Superior temporal gyrus (tissue), 1 donor: ENCODE results near the gene JMJD1C.
A peak's percentile ranks its signal among the peaks of the same experiment; 100 is the strongest.

Source experiments
- DNase-seq: peaks from one replicate; pipeline ENCODE4 v3.0.0-alpha.2; 2016; ENCODE audit errors: extremely low spot score

JMJD1C gene

DNA sequence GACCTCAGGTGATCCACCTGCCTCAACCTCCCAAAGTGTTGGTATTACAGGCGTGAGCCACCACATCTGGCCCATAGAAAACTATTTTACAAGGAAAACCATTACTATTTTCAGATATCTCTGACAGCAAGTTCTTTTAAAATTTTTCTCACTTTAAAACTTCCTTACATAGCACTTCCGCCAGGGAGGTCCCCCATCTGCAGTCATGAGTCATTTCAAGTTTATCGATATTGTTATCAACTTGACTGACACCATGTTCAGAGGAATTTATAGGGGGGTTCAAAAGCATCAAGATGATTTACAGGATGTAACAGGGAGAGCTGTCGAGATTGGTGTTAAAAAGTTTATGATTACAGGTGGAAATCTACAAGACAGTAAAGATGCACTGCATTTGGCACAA lies 243.8 kb downstream of the JMJD1C start:
- no peak for DNase-seq

DNA sequence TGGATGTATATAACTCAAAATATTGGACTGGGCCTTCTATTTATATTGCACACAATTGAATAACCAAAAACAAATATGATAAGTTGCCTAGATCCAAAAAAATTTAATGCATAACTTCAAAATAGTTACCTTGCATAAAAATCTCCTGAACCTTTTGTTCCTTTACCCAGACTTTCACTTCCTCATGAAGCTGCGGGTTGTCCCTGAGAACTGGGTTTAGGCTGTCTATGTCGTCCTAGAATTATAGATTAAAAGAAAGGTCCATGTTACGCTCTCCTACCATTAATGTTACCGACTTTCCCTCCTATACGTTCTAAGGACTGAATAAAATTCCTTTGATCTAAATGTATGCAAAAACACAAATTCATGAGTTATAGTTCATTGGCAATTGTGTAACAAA lies 246.0 kb downstream of the JMJD1C start:
- no peak for DNase-seq

DNA sequence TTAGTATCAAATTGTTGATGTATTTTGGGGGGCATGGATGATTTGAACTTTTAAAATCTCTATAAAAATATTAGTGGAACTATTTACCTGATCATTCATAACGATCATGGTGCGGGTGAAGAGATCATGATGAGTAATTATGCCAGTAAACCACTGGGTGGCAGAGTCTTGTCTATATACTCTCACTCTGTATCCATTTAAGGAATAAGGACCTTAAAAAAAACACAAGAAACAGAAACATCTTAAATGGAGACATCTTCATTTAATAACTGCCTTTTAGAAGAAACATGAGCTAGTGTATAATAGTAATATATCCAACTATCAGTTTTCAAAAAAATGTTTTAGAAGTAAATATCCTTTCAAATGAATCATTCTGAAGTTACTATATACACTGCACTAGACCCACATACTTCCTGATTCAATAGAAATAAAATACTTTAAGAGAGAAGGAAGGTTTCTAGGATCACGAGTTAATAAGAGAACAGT lies 248.6 kb downstream of the JMJD1C start:
- peak; percentile 87 for DNase-seq

DNA sequence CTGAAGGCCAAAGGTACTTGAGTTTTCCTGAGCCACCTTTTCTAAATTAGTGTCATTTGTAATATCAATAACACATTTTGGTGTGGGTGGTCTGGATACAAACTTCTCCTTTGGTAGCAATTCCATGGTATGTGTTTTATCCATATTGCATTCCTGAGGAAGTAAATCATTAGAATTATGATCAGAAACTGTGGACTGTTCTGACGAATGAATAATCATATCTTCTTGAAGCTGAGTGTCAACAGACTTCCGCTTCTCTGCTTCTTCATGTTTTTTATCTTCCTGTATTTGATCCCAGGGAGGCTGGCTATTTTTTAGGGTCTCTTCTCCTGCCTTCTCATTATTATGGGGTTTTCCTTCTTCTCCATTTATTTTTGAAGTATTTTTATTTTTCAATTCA lies 251.2 kb downstream of the JMJD1C start:
- no peak for DNase-seq

DNA sequence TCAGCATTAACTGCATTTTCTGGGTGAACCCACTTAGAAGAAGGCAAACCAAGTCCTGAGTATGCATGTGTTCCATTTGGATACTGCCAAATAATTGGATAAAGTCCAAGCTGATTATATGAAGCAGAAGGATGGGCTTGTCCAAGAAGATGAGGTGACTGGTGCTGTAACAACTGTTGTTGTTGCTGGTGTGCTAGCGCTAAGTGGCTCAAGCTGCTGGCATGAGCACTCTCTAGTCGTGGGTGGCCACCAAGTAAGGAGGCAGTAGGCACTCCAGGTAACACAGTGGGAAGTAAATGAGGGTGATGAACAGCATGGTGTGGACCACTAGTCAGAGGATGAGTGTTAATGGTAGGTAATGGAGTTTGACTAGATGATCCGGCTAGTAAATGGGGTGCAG lies 252.3 kb downstream of the JMJD1C start:
- no peak for DNase-seq

DNA sequence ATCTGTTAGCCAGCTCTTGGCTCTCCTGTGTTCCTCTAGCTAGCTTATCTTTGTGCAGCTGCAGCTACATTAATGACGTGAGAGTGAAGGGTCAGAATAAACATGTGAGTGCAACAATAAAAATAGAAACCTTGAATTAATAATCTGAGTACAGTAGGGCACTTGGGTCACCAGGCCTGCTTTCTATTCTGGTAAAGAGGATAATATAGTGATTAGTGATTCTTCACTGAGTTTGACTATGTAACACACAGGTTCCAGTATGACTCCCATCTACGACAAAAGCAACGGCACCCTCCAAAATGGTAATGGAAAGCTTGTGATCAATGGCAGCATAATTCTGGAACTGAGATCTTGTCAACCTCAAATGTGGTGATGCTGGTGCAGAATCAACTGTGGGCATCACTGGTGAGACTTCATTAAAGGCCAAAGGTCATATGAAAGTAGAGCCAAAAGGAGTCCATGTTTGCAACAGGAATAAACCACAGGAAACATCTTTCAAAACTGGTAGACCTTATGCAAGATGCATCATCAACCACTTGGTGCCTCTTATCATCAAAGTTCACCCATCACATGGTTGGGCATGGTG lies 255.1 kb downstream of the JMJD1C start:
- no peak for DNase-seq

DNA sequence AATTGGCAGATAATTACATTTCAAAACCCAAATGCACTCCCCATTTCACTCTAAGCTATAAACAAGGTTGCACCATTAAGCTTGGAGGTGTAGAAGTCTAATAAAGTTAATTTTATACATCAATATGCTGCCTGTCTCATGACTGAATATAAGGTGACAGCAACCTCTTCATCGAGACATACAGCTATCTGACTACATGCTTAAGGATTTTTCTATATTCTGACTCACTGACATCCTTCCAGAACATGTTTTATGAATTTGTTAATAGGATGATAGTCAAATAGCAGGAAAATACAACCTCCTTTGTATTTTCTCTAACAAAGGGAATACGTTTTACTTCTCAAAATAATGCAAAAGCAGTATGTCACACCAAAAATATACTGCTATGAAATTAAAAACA lies 256.1 kb downstream of the JMJD1C start:
- no peak for DNase-seq

DNA sequence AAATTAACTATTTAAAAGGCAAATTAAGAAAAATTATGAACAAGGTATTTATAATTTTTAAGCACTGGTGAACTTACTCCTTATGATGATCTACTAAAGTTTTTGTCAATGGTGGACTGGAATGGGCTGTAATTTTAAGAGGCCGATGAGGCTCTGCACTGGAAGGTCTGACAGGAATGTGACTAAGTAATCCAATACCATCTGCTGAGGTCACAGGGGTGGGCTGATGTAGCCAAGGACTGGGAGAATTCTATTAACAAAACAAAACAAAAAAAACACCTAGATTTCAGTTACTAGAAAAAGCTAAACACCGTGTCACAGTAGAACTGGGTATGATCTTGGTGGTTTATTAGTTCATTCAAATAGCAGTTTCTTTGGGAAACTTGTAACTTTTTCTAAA lies 256.8 kb downstream of the JMJD1C start:
- no peak for DNase-seq

DNA sequence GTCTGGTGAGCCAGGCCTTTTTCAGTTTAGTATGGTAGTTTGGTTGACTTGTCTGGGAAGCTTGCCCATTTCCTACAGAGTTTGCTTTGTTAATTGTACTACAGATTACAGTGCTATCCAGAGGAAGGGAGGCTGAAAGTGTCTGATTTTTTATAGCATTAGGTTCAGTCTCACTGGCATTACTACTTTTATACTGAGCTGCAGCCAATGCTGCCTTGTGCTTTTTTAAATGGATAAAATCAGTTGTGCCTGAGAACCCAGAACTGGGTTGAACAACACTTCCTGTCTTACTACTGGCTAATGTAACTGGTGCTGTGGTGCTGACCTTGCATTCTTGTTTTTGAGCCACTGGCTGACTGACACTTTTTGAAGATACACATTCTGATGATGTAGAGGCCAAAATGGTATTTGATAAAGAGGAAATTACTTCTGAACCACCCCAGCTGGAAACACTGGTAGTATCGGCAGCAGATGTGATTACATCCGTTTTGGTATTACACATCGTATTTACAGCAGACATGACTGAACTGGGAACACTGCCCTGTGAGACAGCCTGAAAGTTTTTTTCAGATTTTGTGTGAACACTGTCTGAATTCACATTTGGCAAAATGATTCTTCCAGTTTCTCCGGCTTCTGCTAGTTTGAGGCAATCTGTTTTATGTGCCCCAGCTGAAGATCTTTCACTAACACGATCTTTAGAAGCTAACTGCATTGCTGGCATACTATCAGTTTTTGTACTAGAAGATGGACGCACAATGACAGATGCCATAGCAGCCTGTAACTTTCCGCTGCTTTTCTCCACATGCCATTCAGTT lies 258.6 kb downstream of the JMJD1C start:
- DNase-seq = peak; percentile 92

DNA sequence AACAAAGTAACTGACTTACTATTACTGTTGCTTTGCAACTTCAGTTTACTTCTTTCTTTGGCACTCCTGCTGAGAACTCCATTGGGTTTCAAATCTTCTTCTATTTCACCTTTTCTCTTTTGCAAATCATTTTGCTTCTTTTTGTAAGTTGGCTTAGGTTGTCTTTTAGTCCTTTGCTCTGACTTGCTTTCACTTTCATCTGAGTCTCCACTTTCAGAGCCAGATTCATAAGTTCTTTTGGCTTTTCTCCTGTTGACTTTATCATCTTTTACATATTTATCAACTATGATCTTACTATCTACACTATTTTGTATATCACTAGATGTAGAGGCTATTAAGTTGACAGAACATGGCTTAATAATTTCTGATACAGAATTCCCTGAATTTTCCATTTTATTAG lies 259.2 kb downstream of the JMJD1C start:
- no peak for DNase-seq

DNA sequence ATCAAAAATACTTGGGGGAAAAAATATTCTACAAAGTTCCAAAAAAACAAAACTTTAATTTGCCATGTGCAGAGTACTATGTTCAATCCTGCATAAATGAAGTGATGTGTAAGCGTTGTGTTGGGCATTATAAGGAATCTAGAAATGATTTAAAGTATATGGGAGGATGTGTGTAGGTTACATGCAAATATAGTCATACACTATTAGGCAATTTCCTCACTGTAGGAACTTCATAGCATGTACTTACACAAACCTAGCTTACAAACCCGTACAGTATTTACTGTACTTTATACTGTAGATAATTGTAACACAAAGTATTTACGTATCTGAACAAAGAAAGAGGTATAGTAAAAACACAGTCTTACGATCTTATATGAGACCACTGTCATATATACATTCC lies 260.4 kb downstream of the JMJD1C start:
- no peak for DNase-seq

DNA sequence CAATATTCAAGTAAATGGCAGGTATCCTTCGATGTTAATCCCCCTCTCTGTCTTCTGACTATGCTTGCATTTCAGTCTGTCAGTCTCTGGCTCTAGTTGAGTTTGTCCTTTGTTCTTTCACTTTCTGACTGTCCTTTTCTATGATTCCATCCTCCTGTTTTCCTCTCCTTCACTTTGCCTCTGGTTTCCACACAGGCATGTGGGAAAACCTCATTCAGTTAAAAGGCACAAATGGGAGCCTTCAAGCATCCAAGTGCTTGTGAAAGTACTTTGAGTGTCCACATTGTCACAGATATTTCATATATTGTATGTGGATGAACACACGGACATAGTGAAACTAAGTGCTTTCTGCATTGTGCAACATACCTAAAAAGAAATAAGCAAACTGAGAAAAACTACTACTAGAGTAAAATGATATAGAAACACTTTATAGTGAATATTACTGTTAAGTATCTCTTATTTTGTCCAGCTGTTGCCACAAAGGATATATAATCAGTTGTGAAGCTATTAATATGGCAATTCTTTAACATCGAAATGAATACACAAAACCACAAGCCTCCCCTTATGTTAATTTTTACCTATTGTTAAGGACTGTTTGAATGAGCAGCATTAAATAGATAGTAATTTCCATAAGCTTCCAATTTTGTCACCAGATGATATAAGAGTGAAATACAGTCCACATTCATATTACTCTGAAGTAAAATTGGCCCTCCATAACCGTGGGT lies 260.9 kb downstream of the JMJD1C start:
- DNase-seq = no peak

DNA sequence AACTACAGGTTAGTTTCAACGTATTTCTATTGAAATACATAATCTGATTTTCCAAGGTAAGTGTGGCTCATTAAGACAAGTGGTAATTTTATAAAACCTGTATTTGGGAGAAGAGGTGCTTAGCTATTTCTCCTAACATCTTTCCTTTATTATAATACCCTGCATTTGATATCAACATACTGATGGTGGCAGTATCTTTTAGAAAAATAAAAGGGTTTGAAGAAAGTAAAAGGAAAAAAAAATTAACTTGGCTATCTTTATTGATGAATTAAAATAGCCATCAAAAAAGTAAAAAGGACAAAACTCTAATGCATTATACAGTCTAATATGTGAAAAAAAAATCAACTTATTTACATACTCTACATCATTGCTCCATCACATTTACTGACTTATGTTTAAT lies 264.7 kb downstream of the JMJD1C start:
- no peak for DNase-seq

DNA sequence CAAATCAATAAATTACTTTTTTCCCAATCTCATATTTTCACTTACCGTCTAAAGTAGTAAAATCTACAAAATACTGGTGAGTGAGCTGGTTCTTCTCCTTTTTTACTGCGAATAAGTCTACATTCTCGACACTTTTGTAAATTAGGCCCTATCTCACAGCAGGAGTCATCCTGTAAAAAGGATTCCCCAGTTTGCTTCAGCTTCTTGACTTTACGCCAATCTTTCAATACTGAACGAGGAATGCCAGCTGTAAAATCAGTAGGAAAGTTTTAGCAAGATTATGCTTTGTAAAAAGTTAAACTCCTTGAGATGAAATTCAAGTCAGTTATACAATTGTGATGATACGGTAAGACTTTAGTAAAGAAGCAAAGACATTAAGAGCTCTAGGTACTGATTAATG lies 265.3 kb downstream of the JMJD1C start:
- no peak for DNase-seq

DNA sequence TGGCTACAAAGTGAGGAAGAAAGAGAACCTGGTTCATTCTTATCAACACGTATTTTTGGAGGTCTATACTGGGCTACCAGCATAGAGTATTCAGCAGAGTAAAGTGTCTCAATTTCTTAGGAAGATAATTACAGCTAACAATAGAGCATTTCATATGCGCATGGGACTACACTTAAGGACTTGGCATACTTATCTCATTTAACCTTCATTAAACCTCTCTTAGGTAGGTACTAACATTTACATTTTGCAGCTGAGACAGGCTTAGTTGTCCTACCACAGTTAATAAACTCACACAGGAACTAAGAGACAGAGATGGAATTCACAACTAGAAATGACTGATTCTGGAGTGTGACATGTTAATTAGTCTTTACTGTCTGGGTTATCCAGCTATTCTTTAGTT lies 266.1 kb downstream of the JMJD1C start:
- DNase-seq = no peak

DNA sequence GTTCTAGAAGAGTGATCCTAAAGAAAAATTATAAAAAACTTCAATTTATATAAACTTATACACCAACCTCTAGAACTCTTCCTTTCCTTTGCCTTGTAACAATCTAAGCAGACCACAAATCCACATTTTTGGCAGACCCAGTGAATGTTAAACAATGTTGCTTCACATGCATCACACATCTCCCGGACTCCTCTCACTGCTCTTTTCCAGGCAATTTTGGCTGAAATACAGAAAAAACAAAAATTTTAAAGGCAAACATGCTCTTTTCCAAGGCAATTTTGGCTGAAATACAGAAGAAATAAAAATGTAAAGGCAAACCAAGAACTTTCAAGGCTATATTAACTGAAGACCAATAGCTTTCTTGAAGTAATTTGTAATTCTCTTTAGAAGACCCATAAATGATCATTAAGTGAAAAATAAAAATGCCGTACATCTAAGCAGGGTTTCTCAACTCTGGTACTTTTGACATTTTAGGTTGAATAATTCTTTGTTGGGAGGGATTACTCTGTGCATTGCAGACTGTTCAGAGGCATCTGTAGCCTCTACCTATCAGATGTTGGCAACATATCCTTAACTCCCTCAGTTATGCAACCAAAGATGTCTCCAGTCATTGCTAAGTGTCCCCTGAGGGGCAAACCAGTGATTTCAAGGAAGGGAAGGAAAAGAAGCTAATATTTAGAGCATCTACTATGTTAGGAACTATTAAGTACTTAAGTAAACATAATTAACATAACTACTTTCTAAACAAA lies 268.3 kb downstream of the JMJD1C start:
- DNase-seq = no peak

DNA sequence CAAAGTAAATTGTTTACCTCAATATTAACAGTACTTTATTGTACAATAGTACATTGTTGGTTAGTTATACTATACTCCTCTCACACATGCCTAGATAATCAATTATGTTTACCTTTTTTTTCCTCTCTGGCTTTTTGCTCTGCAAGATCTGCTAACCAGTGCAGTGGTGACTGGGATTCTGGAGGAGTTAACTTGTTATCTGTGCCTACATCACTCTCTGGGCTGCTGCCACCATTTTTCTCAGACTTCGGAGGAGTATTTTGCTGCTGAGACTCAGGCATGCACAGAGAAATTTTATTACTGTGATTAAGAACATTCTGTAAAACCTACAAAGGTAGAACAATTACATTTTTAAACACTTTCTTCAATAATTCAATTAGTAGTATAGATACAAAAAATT lies 273.0 kb downstream of the JMJD1C start:
- no peak for DNase-seq

DNA sequence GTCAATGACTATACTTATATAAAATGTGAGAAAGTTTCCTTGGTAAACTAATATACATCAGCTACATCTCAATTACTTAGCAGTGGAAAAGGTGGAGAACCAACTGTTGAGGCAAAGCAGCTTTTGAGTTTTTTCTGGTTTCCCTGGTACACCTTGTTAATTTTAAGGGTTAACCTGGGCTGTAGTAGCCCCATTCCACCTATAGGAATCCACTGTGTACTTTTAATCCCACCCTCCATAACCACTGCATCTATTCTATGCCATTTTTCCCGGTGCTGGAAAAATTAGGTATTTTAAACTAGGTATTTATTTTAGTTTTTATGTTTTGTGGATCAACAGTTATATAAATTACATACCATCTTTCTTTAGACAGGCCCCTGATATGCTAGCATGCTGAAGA lies 290.2 kb downstream of the JMJD1C start:
- no peak for DNase-seq

DNA sequence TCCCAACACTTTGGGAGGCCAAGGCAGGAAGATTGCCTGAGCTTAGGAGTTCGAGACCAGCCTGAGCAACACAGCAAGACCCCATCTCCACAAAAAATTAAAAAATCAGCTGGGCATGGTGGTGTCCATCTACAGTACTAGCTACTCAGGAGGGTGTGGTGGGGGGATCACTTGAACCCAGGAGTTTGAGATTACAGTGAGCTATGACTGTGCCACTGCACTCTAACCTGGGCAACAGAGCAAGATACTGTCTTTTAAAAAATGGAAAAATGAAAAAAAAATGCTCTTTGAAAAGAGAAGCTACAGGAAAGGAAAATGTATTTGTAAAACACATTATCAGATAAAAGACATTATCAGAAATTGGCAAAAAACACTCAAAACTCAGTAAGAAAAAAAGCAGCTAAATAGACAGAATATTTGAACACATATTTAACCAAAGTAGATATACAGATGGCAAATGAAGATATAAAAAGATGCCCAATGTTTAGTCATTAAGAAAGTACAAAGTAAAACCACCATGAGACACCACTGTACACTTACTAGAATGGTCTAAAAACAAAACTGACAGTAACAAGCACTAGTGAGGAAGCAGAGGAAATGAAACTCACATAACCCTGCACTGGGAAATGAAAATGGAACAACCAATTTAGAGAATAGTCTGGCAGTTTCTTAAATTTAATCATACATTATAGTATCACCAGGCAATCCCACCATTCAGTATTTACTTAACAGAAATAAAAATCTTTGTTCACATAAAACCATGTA lies 292.1 kb downstream of the JMJD1C start:
- DNase-seq = no peak

DNA sequence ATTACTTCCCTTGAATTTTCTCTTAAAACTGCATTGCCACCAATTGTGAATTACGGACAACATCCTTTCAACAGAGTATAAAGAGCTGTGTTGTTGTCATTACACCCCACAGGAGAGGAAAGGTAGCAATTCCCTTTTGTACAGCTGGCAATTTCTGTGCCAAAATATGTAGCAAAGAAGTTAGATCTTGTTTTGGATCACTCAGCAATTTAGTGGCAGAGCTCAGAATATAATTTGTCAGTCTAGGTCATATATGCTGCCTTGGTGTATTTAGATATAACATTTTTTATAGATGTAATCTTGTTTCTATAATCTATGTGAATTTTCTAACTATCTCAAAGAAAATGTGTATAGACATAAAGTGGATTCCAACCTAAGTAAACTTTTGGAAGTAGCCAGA lies 293.9 kb downstream of the JMJD1C start:
- DNase-seq = no peak

DNA sequence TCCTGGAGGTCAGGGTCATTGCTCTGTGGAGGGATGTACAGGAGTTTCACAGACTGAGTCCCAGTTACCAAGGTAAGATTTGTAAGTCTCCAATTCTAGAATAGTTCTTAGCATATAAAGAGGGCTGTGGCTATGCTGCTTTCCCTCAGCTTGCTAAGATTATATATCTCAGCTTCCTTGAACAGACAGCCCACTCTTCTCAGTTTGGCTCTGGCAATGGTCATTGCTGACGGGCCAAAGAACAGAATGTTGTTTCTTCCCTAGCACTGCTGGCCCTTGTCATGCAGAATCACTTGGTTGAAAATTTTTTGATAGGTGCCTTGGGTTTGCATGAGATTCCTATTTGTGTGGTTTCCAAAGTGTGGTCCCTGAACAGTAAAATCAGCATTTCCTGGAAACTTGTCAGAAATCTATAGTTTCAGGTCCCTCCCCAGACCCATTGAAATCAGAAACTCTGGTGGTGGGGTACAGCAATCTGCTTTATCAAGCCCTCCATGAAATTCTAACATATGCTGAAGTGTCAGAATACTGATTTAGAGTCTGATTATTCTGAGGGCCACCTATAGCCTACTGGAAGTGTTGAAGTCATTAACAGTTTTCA lies 294.4 kb downstream of the JMJD1C start:
- no peak for DNase-seq
